NCI-H2227 treated with DMSO at 0.1 percent for 48 hours (cell line): ENCODE data around the gene RBP5.

Source experiments
- DNase-seq: peaks from one replicate; lab custom pipeline; 2025; lab: John Stamatoyannopoulos, UW

RBP5 gene

DNA sequence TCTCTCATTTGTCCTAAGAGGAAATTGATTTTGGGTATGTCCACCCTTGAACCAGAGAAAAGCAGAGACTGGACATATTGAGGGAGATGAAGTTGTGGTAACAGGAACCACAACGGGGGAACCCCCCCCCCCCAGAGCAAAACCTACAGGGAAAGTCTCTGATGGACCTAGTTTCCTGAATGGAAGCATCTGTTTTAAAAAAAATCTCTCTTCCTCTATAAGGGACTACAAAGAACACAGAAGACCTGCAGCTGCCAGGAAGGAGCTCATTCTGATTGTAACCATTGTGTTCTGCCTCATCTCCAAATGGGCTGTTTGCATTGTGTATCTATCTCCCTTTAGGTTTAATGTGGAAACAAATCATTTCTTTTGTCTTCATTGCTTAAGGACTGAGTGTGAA, 54.7 kb downstream of the RBP5 start:
- no peak for DNase-seq
